ENCODE measurements around the gene LRRC46. TPM values are rescaled to one million over a fixed set of nuclear protein-coding genes. Genes with fewer than 3 reads are reported as not detected.

LRRC46 gene
- 0.09 to 0.39 TPM (median 0.30 TPM) in 3 replicates for total RNA-seq (2021)
- percentile 1 among the genes with signal in this experiment for Bru-seq, nascent RNA
- long read RNA-seq, experiment 1, result 0 reads
- long read RNA-seq, experiment 2, result 0 reads
- long read RNA-seq, experiment 3, result 0 reads

- no peaks in the 10 kb centered on the region for H3K27me3 Mint-ChIP-seq (ENCODE audit: low read depth)
- CTCF ChIA-PET, result interaction anchor here (0.6 to 2.0 kb wide), 19 partner anchors 9 to 181 kb away, joined by 3 to 32 read pairs (median 4); partner anchors contain the start of genes CDK5RAP3, OSBPL7, PNPO and SCRN2
- DNase-seq (ENCODE audit: low spot score), result peak; percentile 93
- peaks cover 17% of the 10 kb centered on the region for H3K36me3 Mint-ChIP-seq
- H3K27ac Mint-ChIP-seq, result peak within 1 kb of the TSS; percentile 93
- POLR2A ChIA-PET, result interaction anchor here (0.9 to 1.2 kb wide), 3 partner anchors 15 to 140 kb away, joined by 3 to 5 read pairs (median 4); partner anchors contain the start of gene CDK5RAP3
- peak; percentile 98 for ATAC-seq
- H3K9me3 Mint-ChIP-seq, result no peaks in the 10 kb centered on the region
- H3K4me3 Mint-ChIP-seq, result peak within 1 kb of the TSS; percentile 98
- H3K4me1 Mint-ChIP-seq, result peaks cover 12% of the 10 kb centered on the region
- TF ChIP-seq HMGA2 (CRISPR knock-in tag; IDR thresholded peaks at IDR 0.05) (no peak), OVOL2 (CRISPR knock-in tag; IDR thresholded peaks at IDR 0.05; ENCODE audit: borderline replicate concordance) (no peak), FOXP4 (CRISPR knock-in tag; IDR thresholded peaks at IDR 0.05) (peak; percentile 14; the same call in 1 of the 2 replicates), FOXK1 (CRISPR knock-in tag; IDR thresholded peaks at IDR 0.05) (peak; percentile 72; the same call in 1 of the 2 replicates), ZNF121 (CRISPR knock-in tag; IDR thresholded peaks at IDR 0.05) (peak; percentile 89), NFE2L1 (CRISPR knock-in tag; IDR thresholded peaks at IDR 0.05) (0 out of 2 replicates have a peak, but pooled peaks have one; percentile 48), IRF2 (CRISPR knock-in tag; IDR thresholded peaks at IDR 0.05; ENCODE audit: borderline replicate concordance, low read depth) (no peak), CREM (CRISPR knock-in tag; IDR thresholded peaks at IDR 0.05) (0 out of 2 replicates have a peak, but pooled peaks have one; percentile 8), ATF6 (CRISPR knock-in tag; IDR thresholded peaks at IDR 0.05) (no peak), SP1 (CRISPR knock-in tag; conservative IDR thresholded peaks at IDR 0.05) (peak; percentile 83), NFYB (CRISPR knock-in tag; conservative IDR thresholded peaks at IDR 0.05; ENCODE audit: low read depth) (no peak), SOX15 (CRISPR knock-in tag; IDR thresholded peaks at IDR 0.05) (no peak), FOXP1 (CRISPR knock-in tag; IDR thresholded peaks at IDR 0.05; ENCODE audit: borderline replicate concordance) (peak; percentile 90), ZNF263 (CRISPR knock-in tag; IDR thresholded peaks at IDR 0.05; ENCODE audit: low read depth) (no peak), ARID4B (CRISPR knock-in tag; IDR thresholded peaks at IDR 0.05; ENCODE audit: borderline replicate concordance) (peak; percentile 46; the same call in 1 of the 2 replicates), ZNF671 (CRISPR knock-in tag; IDR thresholded peaks at IDR 0.05) (no peak), MAX (CRISPR knock-in tag; IDR thresholded peaks at IDR 0.05) (peak; percentile 43; the same call in 1 of the 2 replicates), ETV6 (CRISPR knock-in tag; IDR thresholded peaks at IDR 0.05) (peak; percentile 55), TEAD1 (CRISPR knock-in tag; IDR thresholded peaks at IDR 0.05) (no peak), ESRRA (CRISPR knock-in tag; IDR thresholded peaks at IDR 0.05; ENCODE audit: borderline replicate concordance) (no peak), ATF2 (CRISPR knock-in tag; IDR thresholded peaks at IDR 0.05; ENCODE audit: borderline replicate concordance, low read depth) (no peak), ATF3 (CRISPR knock-in tag; conservative IDR thresholded peaks at IDR 0.05) (no peak), ZBTB21 (CRISPR knock-in tag; IDR thresholded peaks at IDR 0.05; ENCODE audit: borderline replicate concordance) (no peak), JUN (CRISPR knock-in tag; IDR thresholded peaks at IDR 0.05) (no peak), MXD4 (CRISPR knock-in tag; IDR thresholded peaks at IDR 0.05; ENCODE audit: borderline replicate concordance) (no peak), KAT7 (CRISPR knock-in tag; IDR thresholded peaks at IDR 0.05; ENCODE audit: borderline replicate concordance) (no peak), EMX1 (CRISPR knock-in tag; IDR thresholded peaks at IDR 0.05) (no peak)
Measured at GRCh38 chr17:47831003-47831933, at the start of gene LRRC46, which contains the start of gene MRPL10. Gene LRRC46, plus strand, starts transcription at chr17:47831670. Its CDS starts 320 bp downstream, at chr17:47831990. Gene MRPL10, minus strand, starts transcription at chr17:47831541. Its CDS starts 30 bp downstream, at chr17:47831511.
